ENCODE data around the gene BRS3. TPM values are rescaled to one million over a fixed set of nuclear protein-coding genes. Genes with fewer than 3 reads are reported as not detected.

The BRS3 gene
- polyA plus RNA-seq, 1 donor from 2014 or later = 0.20 TPM

- Histone ChIP-seq H3K9me3 (ENCODE audit: low read length) (no peaks in the 10 kb centered on the region), H4K20me1 (ENCODE audit: insufficient read depth) (no peaks in the 10 kb centered on the region), H3K27me3 (ENCODE audit: insufficient read depth, low read depth, low read length) (no peaks in the 10 kb centered on the region), H3K4me2 (ENCODE audit: low read length) (no peak overlapping the region), H3K4me3 (ENCODE audit: low read length) (no peak overlapping the region), H2AFZ (ENCODE audit: low read depth, low read length) (no peak overlapping the region), H3K79me2 (replicated peaks; ENCODE audit: insufficient read depth, low read length) (no peaks in the 10 kb centered on the region), H3K27ac (ENCODE audit: low read length) (no peak overlapping the region), H3K9me2 (ENCODE audit: insufficient read depth, low read length) (no peaks in the 10 kb centered on the region), H3F3A (ENCODE audit: insufficient read depth, low read length, poor library complexity, severe bottlenecking) (no peaks in the 10 kb centered on the region), H3K36me3 (ENCODE audit: insufficient read depth, low read length) (no peaks in the 10 kb centered on the region), H3K9ac (ENCODE audit: low read length) (no peak overlapping the region)
- TF ChIP-seq RAD21 (conservative IDR thresholded peaks at IDR 0.05) (no peak), EZH2 (IDR thresholded peaks at IDR 0.05; ENCODE audit: borderline replicate concordance, insufficient read depth, low read length, poor library complexity, severe bottlenecking) (no peak), EP300 (conservative IDR thresholded peaks at IDR 0.05; ENCODE audit: poor library complexity, severe bottlenecking) (no peak), MXI1 (conservative IDR thresholded peaks at IDR 0.05; ENCODE audit: poor library complexity, severe bottlenecking) (no peak)
These were observed 38.2 kb downstream of the BRS3 start for GRCh38 chrX:136525738-136526606.

GRCh38 chrX:136528645-136529315 is 41.0 kb downstream of the BRS3 start:
- no peaks in the 10 kb centered on the region for H3K36me3 ChIP-seq (ENCODE audit: insufficient read depth, low read length)
- H4K20me1 ChIP-seq (ENCODE audit: insufficient read depth) = no peaks in the 10 kb centered on the region
- no peak for TF ChIP-seq CTCF (IDR thresholded peaks at IDR 0.05; ENCODE audit: poor library complexity, severe bottlenecking)
- no peak for TF ChIP-seq EZH2 (IDR thresholded peaks at IDR 0.05; ENCODE audit: borderline replicate concordance, insufficient read depth, low read length, poor library complexity, severe bottlenecking)
- TF ChIP-seq MXI1 (conservative IDR thresholded peaks at IDR 0.05; ENCODE audit: poor library complexity, severe bottlenecking) = no peak
- TF ChIP-seq TAF1 (IDR thresholded peaks at IDR 0.05; ENCODE audit: low read depth) = no peak
- no peak for TF ChIP-seq SMC3 (conservative IDR thresholded peaks at IDR 0.05; ENCODE audit: poor library complexity)
- no peak for TF ChIP-seq REST (IDR thresholded peaks at IDR 0.05; ENCODE audit: borderline replicate concordance)
- TF ChIP-seq EP300 (conservative IDR thresholded peaks at IDR 0.05; ENCODE audit: poor library complexity, severe bottlenecking) = no peak
- TF ChIP-seq RAD21 (conservative IDR thresholded peaks at IDR 0.05) = no peak
- TF ChIP-seq POLR2AphosphoS5 (IDR thresholded peaks at IDR 0.05) = no peak
- no peak overlapping the region for H3K27ac ChIP-seq (ENCODE audit: low read length)
- no peak overlapping the region for H2AFZ ChIP-seq (ENCODE audit: low read depth, low read length)
- H3K9me2 ChIP-seq (ENCODE audit: insufficient read depth, low read length) = no peaks in the 10 kb centered on the region
- H3K79me2 ChIP-seq (replicated peaks; ENCODE audit: insufficient read depth, low read length) = no peaks in the 10 kb centered on the region
- no peak overlapping the region for H3K9ac ChIP-seq (ENCODE audit: low read length)
- no peaks in the 10 kb centered on the region for H3K9me3 ChIP-seq (ENCODE audit: low read length)
- no peaks in the 10 kb centered on the region for H3K27me3 ChIP-seq (ENCODE audit: insufficient read depth, low read depth, low read length)
- no peak overlapping the region for H3K4me2 ChIP-seq (ENCODE audit: low read length)
- H3F3A ChIP-seq (ENCODE audit: insufficient read depth, low read length, poor library complexity, severe bottlenecking) = no peaks in the 10 kb centered on the region
- no peak overlapping the region for H3K4me3 ChIP-seq (ENCODE audit: low read length)

All from neural cell (in vitro differentiated cells).